ENCODE measurements around the gene OVCH1. TPM values are rescaled to one million over a fixed set of nuclear protein-coding genes. Genes with fewer than 3 reads are reported as not detected.

The OVCH1 gene
- total and polyA plus RNA-seq, 7 donors: 0.04 to 0.54 (median 0.18) TPM

DNA sequence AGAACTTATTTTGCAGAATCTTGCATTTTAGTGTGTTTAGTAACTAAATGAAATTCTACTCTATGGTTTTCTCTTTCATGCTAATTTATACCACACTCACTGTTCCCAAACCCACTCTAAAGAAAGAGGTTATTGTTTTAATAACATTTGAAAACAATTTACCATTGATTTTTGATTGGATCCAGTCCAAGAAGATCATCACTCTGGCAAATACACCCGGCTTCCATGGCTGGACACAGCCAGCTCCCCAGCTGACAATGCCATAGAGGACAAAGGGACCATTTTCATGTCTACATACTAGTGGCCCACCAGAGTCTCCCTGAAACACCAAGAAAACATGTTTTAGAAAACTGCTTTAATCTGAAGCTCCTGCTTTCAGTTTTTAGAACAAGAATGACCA lies 42.4 kb downstream of the OVCH1 start:
- ATAC-seq (no peak), DNase-seq (no peak)
- Histone ChIP-seq H3K9me3 (no peaks in the 10 kb centered on the region), H3K36me3 (ENCODE audit: insufficient read depth in 1 of 2, low read depth in 1 of 2) (peaks cover 0 to 4% of the 10 kb centered on the region in 2 donors), H3K27ac (no peak overlapping the region), H3K4me1 (no peaks in the 10 kb centered on the region), H3K27me3 (ENCODE audit: insufficient read depth in 3 of 3, low read length in 2 of 3) (no peaks in the 10 kb centered on the region), H3K4me3 (no peak overlapping the region)
- TF ChIP-seq, protein P1, sequence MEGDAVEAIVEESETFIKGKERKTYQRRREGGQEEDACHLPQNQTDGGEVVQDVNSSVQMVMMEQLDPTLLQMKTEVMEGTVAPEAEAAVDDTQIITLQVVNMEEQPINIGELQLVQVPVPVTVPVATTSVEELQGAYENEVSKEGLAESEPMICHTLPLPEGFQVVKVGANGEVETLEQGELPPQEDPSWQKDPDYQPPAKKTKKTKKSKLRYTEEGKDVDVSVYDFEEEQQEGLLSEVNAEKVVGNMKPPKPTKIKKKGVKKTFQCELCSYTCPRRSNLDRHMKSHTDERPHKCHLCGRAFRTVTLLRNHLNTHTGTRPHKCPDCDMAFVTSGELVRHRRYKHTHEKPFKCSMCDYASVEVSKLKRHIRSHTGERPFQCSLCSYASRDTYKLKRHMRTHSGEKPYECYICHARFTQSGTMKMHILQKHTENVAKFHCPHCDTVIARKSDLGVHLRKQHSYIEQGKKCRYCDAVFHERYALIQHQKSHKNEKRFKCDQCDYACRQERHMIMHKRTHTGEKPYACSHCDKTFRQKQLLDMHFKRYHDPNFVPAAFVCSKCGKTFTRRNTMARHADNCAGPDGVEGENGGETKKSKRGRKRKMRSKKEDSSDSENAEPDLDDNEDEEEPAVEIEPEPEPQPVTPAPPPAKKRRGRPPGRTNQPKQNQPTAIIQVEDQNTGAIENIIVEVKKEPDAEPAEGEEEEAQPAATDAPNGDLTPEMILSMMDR (IDR thresholded peaks at IDR 0.05): no peak
- intact Hi-C loops (cut with DNase I): no loop called here
- 17 to 29% (median 19%) methylated on average over 1 of the region's 1 CpG for WGBS, 3 donors

DNA sequence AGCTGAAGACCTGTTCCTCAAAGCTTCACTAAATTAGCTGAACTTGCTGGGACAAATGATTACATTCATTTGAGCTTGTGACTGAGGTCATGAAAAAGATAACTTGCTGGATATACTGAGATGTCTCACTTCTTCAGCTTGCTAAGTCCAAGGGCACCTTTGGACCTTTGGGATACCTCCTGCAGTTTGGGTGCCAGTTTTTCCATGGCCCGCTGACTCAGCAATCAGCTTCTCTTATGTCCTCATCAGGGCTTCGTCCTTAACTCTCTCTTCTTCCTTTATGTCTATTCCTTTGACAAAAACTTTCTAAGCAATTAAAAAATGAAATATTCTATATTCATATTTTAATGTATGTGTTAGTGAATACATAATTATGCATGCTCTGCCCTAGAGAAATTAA lies 45.6 kb downstream of the OVCH1 start:
- WGBS, 3 donors: 88 to 96% (median 95%) methylated on average over 2 of the region's 2 CpGs
- DNase-seq (no peak), ATAC-seq (no peak)
- Histone ChIP-seq H3K4me1 (no peaks in the 10 kb centered on the region), H3K27me3 (ENCODE audit: insufficient read depth in 3 of 3, low read length in 2 of 3) (no peaks in the 10 kb centered on the region), H3K36me3 (ENCODE audit: insufficient read depth in 1 of 2, low read depth in 1 of 2) (peaks cover 0 to 4% of the 10 kb centered on the region in 2 donors), H3K27ac (no peak overlapping the region), H3K4me3 (no peak overlapping the region), H3K9me3 (no peaks in the 10 kb centered on the region)
- intact Hi-C loops (cut with DNase I): no loop called here
- TF ChIP-seq, protein P1 (IDR thresholded peaks at IDR 0.05): no peak

DNA sequence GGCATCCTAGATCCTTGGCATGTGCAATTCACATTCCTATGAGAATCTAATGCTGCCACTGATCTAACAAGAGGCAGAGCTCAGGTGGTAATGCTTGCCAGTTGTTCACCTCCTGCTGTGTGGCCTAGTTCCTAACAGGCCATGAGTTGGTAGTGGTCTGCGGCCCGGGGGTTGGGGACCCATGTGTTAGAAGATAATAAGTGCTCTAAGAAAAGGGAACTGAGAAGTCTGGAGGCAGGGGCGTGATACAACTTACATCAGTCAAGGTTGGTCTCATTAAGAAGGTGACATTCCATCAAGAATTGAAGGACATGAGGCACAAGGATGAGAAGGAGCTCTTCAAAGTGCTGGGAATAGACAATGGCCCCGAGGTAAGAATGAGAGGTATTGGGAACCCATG lies 49.3 kb downstream of the OVCH1 start:
- no peak for ATAC-seq
- WGBS, 3 donors: 69 to 88% (median 80%) methylated on average over 4 of the region's 4 CpGs
- Histone ChIP-seq H3K27me3 (ENCODE audit: insufficient read depth in 3 of 3, low read length in 2 of 3) (no peaks in the 10 kb centered on the region), H3K27ac (no peak overlapping the region), H3K4me3 (no peak overlapping the region), H3K36me3 (ENCODE audit: insufficient read depth in 1 of 2, low read depth in 1 of 2) (peaks cover 0 to 4% of the 10 kb centered on the region in 2 donors), H3K9me3 (no peaks in the 10 kb centered on the region), H3K4me1 (no peaks in the 10 kb centered on the region)
- intact Hi-C loops (cut with DNase I): no loop called here
- TF ChIP-seq, protein P1 (IDR thresholded peaks at IDR 0.05): no peak
- DNase-seq: no peak

DNA sequence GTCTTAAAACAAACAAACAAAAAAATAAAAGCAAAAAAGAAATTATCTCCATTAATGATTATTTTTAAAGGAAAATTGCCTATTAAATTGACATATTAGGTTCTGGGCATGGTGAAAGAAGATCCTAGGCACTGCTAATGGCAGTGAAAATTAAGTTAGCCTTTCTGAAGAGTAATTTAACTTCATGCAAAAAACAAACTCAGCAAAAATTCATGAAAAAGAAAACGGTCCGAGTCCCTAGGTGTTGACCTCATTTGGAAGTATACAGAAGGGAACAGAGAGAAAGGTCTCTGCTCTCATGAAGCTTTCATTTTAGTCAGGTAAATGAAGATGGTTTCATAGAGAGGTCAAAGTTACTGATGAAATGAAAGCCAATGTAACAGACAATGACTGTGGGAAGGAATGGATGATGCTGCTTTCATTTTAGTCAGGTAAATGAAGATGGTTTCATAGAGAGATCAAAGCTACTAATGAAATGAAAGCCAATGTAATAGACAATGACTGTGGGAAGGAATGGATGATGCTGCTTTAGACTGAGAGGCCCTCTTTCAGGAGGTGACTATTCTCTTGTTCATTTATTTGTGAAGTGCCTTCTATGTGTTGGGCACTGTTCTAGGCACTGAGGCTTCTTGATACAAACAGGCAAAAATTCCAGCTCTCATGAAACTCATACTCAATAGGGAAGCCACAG lies 50.1 kb downstream of the OVCH1 start:
- intact Hi-C loops (cut with DNase I): no loop called here
- Histone ChIP-seq H3K9me3 (no peaks in the 10 kb centered on the region), H3K27me3 (ENCODE audit: insufficient read depth in 3 of 3, low read length in 2 of 3) (no peaks in the 10 kb centered on the region), H3K4me1 (no peaks in the 10 kb centered on the region), H3K27ac (no peak overlapping the region), H3K4me3 (no peak overlapping the region), H3K36me3 (ENCODE audit: insufficient read depth in 1 of 2, low read depth in 1 of 2) (peaks cover 0 to 4% of the 10 kb centered on the region in 2 donors)
- ATAC-seq: no peak
- TF ChIP-seq, protein P1 (IDR thresholded peaks at IDR 0.05): no peak
- DNase-seq: no peak
- 65 to 88% (median 82%) methylated on average over 2 of the region's 2 CpGs for WGBS, 3 donors

DNA sequence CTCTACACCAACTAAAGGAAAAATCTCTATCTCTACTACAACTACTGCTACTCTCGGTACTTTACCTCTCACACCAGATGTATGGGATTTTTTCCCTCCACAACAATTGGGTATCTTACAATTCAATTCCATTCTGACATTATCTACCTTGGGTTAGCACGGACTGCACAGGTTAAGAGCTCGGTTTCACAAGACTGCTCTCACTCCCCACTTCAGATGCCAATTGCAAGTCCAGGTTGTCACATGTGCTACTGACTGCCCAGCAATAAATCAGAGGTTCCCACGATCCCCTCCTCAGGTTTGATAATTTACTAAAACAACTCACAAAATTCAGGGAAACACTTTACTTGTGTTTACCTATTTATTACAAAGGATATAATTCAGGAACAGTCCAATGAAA lies 58.0 kb downstream of the OVCH1 start:
- Histone ChIP-seq H3K4me3 (no peak overlapping the region), H3K4me1 (no peaks in the 10 kb centered on the region), H3K9me3 (peaks cover 6% of the 10 kb centered on the region), H3K36me3 (ENCODE audit: insufficient read depth in 1 of 2, low read depth in 1 of 2) (no peaks in the 10 kb centered on the region), H3K27me3 (ENCODE audit: insufficient read depth in 3 of 3, low read length in 2 of 3) (no peaks in the 10 kb centered on the region), H3K27ac (no peak overlapping the region)
- WGBS, 3 donors: 82 to 90% (median 83%) methylated on average over 4 of the region's 4 CpGs
- DNase-seq: no peak
- TF ChIP-seq, protein P1 (IDR thresholded peaks at IDR 0.05): no peak
- ATAC-seq: no peak
- intact Hi-C loops (cut with DNase I): no loop called here
